K562 (cell line): ENCODE measurements around the gene SLC25A53. TPM values are rescaled to one million over a fixed set of nuclear protein-coding genes. Genes with fewer than 3 reads are reported as not detected.

Experiments
- ATAC-seq: fragments of 200-7000 bp; cut with Tn5 transposase; 3 replicates; pipeline ENCODE4 v1.9.1; 2020; ENCODE audit warnings: moderate library complexity
- BruUV-seq: library from RNA; stranded (reverse); fragments of 400-500 nt; replicated peaks from 2 replicates; lab custom pipeline; 2021; lab: Mats Ljungman, UMichigan
- CTCF ChIA-PET: fragments of 300-600 bp; formaldehyde crosslinking; extraction: SDS; loops from one replicate; lab custom pipeline; 2021; ENCODE audit warnings: low intra/inter-chr PET ratio; lab: Yijun Ruan, JAX
- POLR2A ChIA-PET: fragments of 300-600, 350-650 bp; sonication (Branson Sonifier 250); formaldehyde crosslinking; extraction: SDS; loops from one replicate; lab custom pipeline; 2021; ENCODE audit warnings: antibody characterized with exemption, inconsistent platforms; lab: Yijun Ruan, JAX
- DNase-seq, 4 experiments: peaks; one replicate each; pipeline versions ENCODE4 v3.0.0 to v3.0.0-alpha.2; 2011 to 2018; ENCODE audit warnings: low spot score in 3 of 4, mixed read lengths in 3 of 4; ENCODE audit errors: extremely low read depth in 1 of 4
- FAIRE-seq: peaks from 2 replicates; lab custom pipeline; 2011; peaks lifted over from hg19 to GRCh38; lab: Jason Lieb, UNC
- H2AFZ ChIP-seq: 2 replicates; pipeline ENCODE4 v1.6.0; 2011; ENCODE audit warnings: low read depth, low read length, control low read depth, inconsistent platforms
- H3K27ac ChIP-seq: fragments of 200-600 bp; 3 replicates; pipeline ENCODE4 v1.8.0; 2011; ENCODE audit warnings: low read depth, mild to moderate bottlenecking, control low read depth, inconsistent platforms, low read length, moderate library complexity, mixed read lengths; ENCODE audit errors: extremely low read depth
- H3K27me3 ChIP-seq, 2 experiments: fragments of 300-600 bp in 1 of 2; 2 replicates in 1 of 2; 3 replicates in 1 of 2; pipeline versions ENCODE4 v1.6.0 to v1.8.0; 2011; ENCODE audit warnings: inconsistent platforms in 2 of 2, low read length in 2 of 2, mild to moderate bottlenecking in 1 of 2, mixed read lengths in 1 of 2, moderate library complexity in 1 of 2; ENCODE audit not compliant: control insufficient read depth in 2 of 2, insufficient read depth in 2 of 2
- H3K36me3 ChIP-seq: fragments of 300-600 bp; 3 replicates; pipeline ENCODE4 v1.8.0; 2011; ENCODE audit warnings: mild to moderate bottlenecking, low read length, inconsistent platforms; ENCODE audit not compliant: control insufficient read depth, insufficient read depth
- H3K4me1 ChIP-seq, 2 experiments: fragments of 200-600 bp in 1 of 2; replicated peaks in 1 of 2; 2 replicates in 1 of 2; 3 replicates in 1 of 2; pipeline versions ENCODE4 v1.5.1 to v1.8.0; 2011; ENCODE audit warnings: inconsistent platforms in 2 of 2, low read length in 2 of 2, mild to moderate bottlenecking in 1 of 2, mixed read lengths in 1 of 2, moderate library complexity in 1 of 2; ENCODE audit not compliant: control insufficient read depth in 2 of 2, insufficient read depth in 2 of 2
- H3K4me2 ChIP-seq: 2 replicates; pipeline ENCODE4 v1.6.1; 2011; ENCODE audit warnings: low read length, control low read depth, inconsistent platforms, mixed read lengths; ENCODE audit not compliant: insufficient read depth
- H3K4me3 ChIP-seq: fragments of 200-600 bp; sonication (generic), shearing (Covaris generic); 2 replicates; pipeline ENCODE4 v1.5.1; 2016; ENCODE audit warnings: control low read depth, inconsistent platforms
- H3K79me2 ChIP-seq: fragments of 200-600 bp; 3 replicates; pipeline ENCODE4 v1.8.0; 2011; ENCODE audit warnings: low read length, inconsistent platforms; ENCODE audit not compliant: control insufficient read depth, insufficient read depth
- H3K9ac ChIP-seq, 2 experiments: 2 replicates each; pipeline versions ENCODE4 v1.6.0 to v1.6.1; 2011; ENCODE audit warnings: low read depth in 2 of 2, low read length in 2 of 2, control low read depth in 1 of 2, inconsistent platforms in 1 of 2, mild to moderate bottlenecking in 1 of 2, mixed read lengths in 1 of 2; ENCODE audit not compliant: insufficient read depth in 1 of 2
- H3K9me1 ChIP-seq: one replicate; pipeline ENCODE4 v1.6.0; 2011; ENCODE audit warnings: inconsistent platforms, mild to moderate bottlenecking, low read length, moderate library complexity; ENCODE audit not compliant: control insufficient read depth, insufficient read depth
- H3K9me3 ChIP-seq: replicated peaks from 2 replicates; pipeline ENCODE4 v1.5.1; 2011; ENCODE audit warnings: low read depth, low read length, inconsistent platforms; ENCODE audit not compliant: control insufficient read depth, insufficient read depth
- H4K20me1 ChIP-seq: replicated peaks from 2 replicates; pipeline ENCODE4 v1.6.1; 2011; ENCODE audit warnings: low read length, inconsistent platforms, mixed read lengths; ENCODE audit not compliant: control insufficient read depth, insufficient read depth
- BRD4 ChIP-seq: fragments of 200-600 bp; sonication (generic); IDR thresholded peaks from 2 replicates; pipeline ENCODE4 v1.6.1; 2017; ENCODE audit warnings: inconsistent platforms
- GABPB2 ChIP-seq: fragments of 250-450 bp; sonication (Bioruptor Pico); conservative IDR thresholded peaks from 2 replicates; pipeline ENCODE4 v1.5.1; 2021; ENCODE audit warnings: mild to moderate bottlenecking
- HMGXB4 ChIP-seq: sonication (generic); formaldehyde crosslinking; IDR thresholded peaks from 2 replicates; pipeline ENCODE4 v1.8.1; 2023; ENCODE audit warnings: mild to moderate bottlenecking, missing genetic modification reagents
- KAT2B ChIP-seq: IDR thresholded peaks from one replicate; pipeline ENCODE4 v1.6.1; 2012; ENCODE audit warnings: low read depth, mild to moderate bottlenecking, control low read depth, inconsistent platforms, low read length, moderate library complexity
- KAT8 ChIP-seq: fragments of 450-650 bp; IDR thresholded peaks from 2 replicates; pipeline ENCODE4 v1.6.1; 2016; ENCODE audit warnings: low read depth, mild to moderate bottlenecking
- MIER1 ChIP-seq: fragments of 450-650 bp; IDR thresholded peaks from 2 replicates; pipeline ENCODE4 v1.6.1; 2016; ENCODE audit warnings: antibody characterized with exemption, mild to moderate bottlenecking, low read depth
- NR3C1 ChIP-seq: sonication (generic); formaldehyde crosslinking; IDR thresholded peaks from 2 replicates; pipeline ENCODE4 v1.8.1; 2022; ENCODE audit warnings: missing genetic modification reagents
- POLR2A ChIP-seq: fragments of 450-650 bp; conservative IDR thresholded peaks from 2 replicates; pipeline ENCODE4 v1.6.1; 2016
- STAT6 ChIP-seq: sonication (generic); formaldehyde crosslinking; IDR thresholded peaks from 2 replicates; pipeline ENCODE4 v1.8.1; 2023; ENCODE audit warnings: mild to moderate bottlenecking, missing genetic modification reagents
- TBL1XR1 ChIP-seq, 2 experiments: IDR thresholded peaks; 2 replicates each; pipeline ENCODE4 v1.6.1; 2012; ENCODE audit warnings: improper control_type of control experiment in 2 of 2, low read length in 2 of 2, mild to moderate bottlenecking in 1 of 2
- THRAP3 ChIP-seq: fragments of 450-650 bp; IDR thresholded peaks from 2 replicates; pipeline ENCODE4 v1.6.1; 2016; ENCODE audit warnings: mild to moderate bottlenecking, inconsistent platforms, borderline replicate concordance
- ZBED1 ChIP-seq: IDR thresholded peaks from 2 replicates; pipeline ENCODE4 v1.6.1; 2014
- ZEB2 ChIP-seq: fragments of 450-650 bp; IDR thresholded peaks from 2 replicates; pipeline ENCODE4 v1.6.1; 2016
- ZKSCAN8 ChIP-seq: fragments of 200-800 bp; sonication (Bioruptor generic); IDR thresholded peaks from 2 replicates; pipeline ENCODE4 v1.6.1; 2016; ENCODE audit warnings: missing genetic modification characterization, missing compliant biosample characterization
- ZNF121 ChIP-seq: sonication (generic); formaldehyde crosslinking; conservative IDR thresholded peaks from 2 replicates; pipeline ENCODE4 v1.8.0; 2022; ENCODE audit warnings: missing genetic modification reagents
- ZNF561 ChIP-seq: fragments of 450-650 bp; formaldehyde crosslinking; conservative IDR thresholded peaks from 2 replicates; pipeline ENCODE4 v1.4.0; 2020; ENCODE audit warnings: mild to moderate bottlenecking, moderate library complexity
- ZNF639 ChIP-seq, 2 experiments: fragments of 200-800 bp in 1 of 2; sonication (Bioruptor generic) in 1 of 2; sonication (generic) in 1 of 2; formaldehyde crosslinking in 1 of 2; IDR thresholded peaks in 1 of 2; conservative IDR thresholded peaks in 1 of 2; 2 replicates each; pipeline versions ENCODE4 v1.5.0 to v1.6.1; 2016 to 2020; ENCODE audit warnings: missing compliant biosample characterization in 1 of 2, missing genetic modification characterization in 1 of 2, missing genetic modification reagents in 1 of 2
- ZNF79 ChIP-seq: fragments of 250-450 bp; sonication (Bioruptor Pico); IDR thresholded peaks from 2 replicates; pipeline ENCODE4 v1.4.0; 2020; ENCODE audit warnings: low read depth, mild to moderate bottlenecking, moderate library complexity
- WGBS: fragments of 100-300 bp; shearing (Covaris generic); methylation state at CpG from one replicate; pipeline ENCODE4 v1.1.6; 2016; ENCODE audit warnings: low coverage, mixed read lengths; ENCODE audit not compliant: insufficient coverage; ENCODE audit errors: missing lambda C conversion rate; 5-methylcytosine and 5-hydroxymethylcytosine counted together
- in situ Hi-C: fragments of 300-500 bp; cut with MboI; formaldehyde crosslinking; loops from 4 replicates; pipeline ENCODE4 v1.15.0; 2018; ENCODE audit warnings: inconsistent platforms, mixed read lengths
- intact Hi-C: fragments of 100-400 bp; cut with micrococcal nuclease; formaldehyde crosslinking; loops from 2 replicates; pipeline ENCODE4 v1.14.2; 2022
- polyA plus RNA-seq, 8 experiments: library from polyadenylated mRNA; depleted of rRNA in 4 of 8; stranded (reverse) in 5 of 8; unstranded in 3 of 8; fragments of >200 nt; fragmentation: Nextera tagmentation in 2 of 8; fragmentation: Illumina TruSeq in 1 of 8; extraction: Ambion mirVana in 2 of 8; extraction: Trizol in 1 of 8; gene quantifications; 2 replicates each; pipeline versions ENCODE4 v1.2.1 to v1.2.3, GENCODE V29; 2011 to 2014; ENCODE audit warnings: inconsistent platforms in 1 of 8, missing spikeins in 1 of 8
- total RNA-seq, 7 experiments: library from RNA; depleted of rRNA in 6 of 7; stranded (reverse); fragments of >200 nt in 6 of 7; fragmentation: Illumina TruSeq in 2 of 7; extraction: Trizol in 2 of 7; gene quantifications; 2 replicates each; pipeline versions ENCODE4 v1.2.1 to v1.2.3, GENCODE V29; 2011 to 2021; ENCODE audit warnings: low replicate concordance in 1 of 7

SLC25A53 gene
- total and polyA plus RNA-seq, 9 of the 15 experiments (the other 6 are each of a cell fraction or from before 2014, with no cell fraction given) = 2.4 to 8.6 (median 5.6) TPM

- Histone ChIP-seq H3K4me2 (no peak overlapping the region), H3K4me3 (no peak overlapping the region), H4K20me1 (no peaks in the 10 kb centered on the region), H3K79me2 (no peaks in the 10 kb centered on the region), H3K9me3 (no peaks in the 10 kb centered on the region), H2AFZ (no peak overlapping the region), H3K9ac (no peak overlapping the region), H3K9me1 (no peaks in the 10 kb centered on the region), H3K27me3 (no peaks in the 10 kb centered on the region), H3K4me1 (no peaks in the 10 kb centered on the region), H3K36me3 (no peaks in the 10 kb centered on the region), H3K27ac (no peak overlapping the region)
- ChIA-PET POLR2A (no interaction called here), CTCF (no interaction called here)
- 0% methylated on average over 2 of the region's 4 CpGs for WGBS
- FAIRE-seq (no peak), ATAC-seq (no peak), DNase-seq (no peak)
- intact Hi-C loops (no loop called here), in situ Hi-C loops (no loop called here)
- no peak for TF ChIP-seq POLR2A
- TF ChIP-seq ZNF561 (CRISPR knock-in tag) = no peak
- no peak for TF ChIP-seq STAT6 (CRISPR knock-in tag)
- TF ChIP-seq NR3C1 (CRISPR knock-in tag) = no peak
- TF ChIP-seq ZNF79 (CRISPR knock-in tag) = no peak
- no peak for TF ChIP-seq ZKSCAN8 (CRISPR knock-in tag)
- no peak for TF ChIP-seq GABPB2 (CRISPR knock-in tag)
- TF ChIP-seq KAT2B = no peak
- TF ChIP-seq HMGXB4 (CRISPR knock-in tag) = no peak
- TF ChIP-seq TBL1XR1 (IDR thresholded peaks at IDR 0.05; ENCODE audit: low read length in 2 of 2) = no peak
- no peak for TF ChIP-seq ZNF121 (CRISPR knock-in tag)
- TF ChIP-seq KAT8 = no peak
- TF ChIP-seq THRAP3 = no peak
- no peak for TF ChIP-seq ZNF639 (CRISPR knock-in tag; conservative IDR thresholded peaks at IDR 0.05 in 1 of 2, IDR thresholded peaks at IDR 0.05 in 1 of 2)
- TF ChIP-seq MIER1 = no peak
- no peak for TF ChIP-seq ZEB2
- TF ChIP-seq ZBED1 = no peak
- TF ChIP-seq BRD4 = no peak
- no TSS peak for BruUV-seq
Observed at GRCh38 chrX:104084063-104084462, 72.7 kb downstream of the SLC25A53 start.
